K562 (cell line): ENCODE measurements around the gene NR1D1. TPM values are rescaled to one million over a fixed set of nuclear protein-coding genes. Genes with fewer than 3 reads are reported as not detected.

ENCODE experiments used
- CBFA2T3 ChIP-seq: fragments of 450-650 bp; IDR thresholded peaks from 2 replicates; pipeline ENCODE4 v1.6.1; 2017
- CBX3 ChIP-seq, 2 experiments: IDR thresholded peaks; 1 replicate in 1 of 2; 2 replicates in 1 of 2; pipeline ENCODE4 v1.6.1; 2012; ENCODE audit warnings: inconsistent platforms in 2 of 2, low read length in 2 of 2, borderline replicate concordance in 1 of 2, control low read depth in 1 of 2
- ERF ChIP-seq: fragments of 450-650 bp; formaldehyde crosslinking; IDR thresholded peaks from 2 replicates; pipeline ENCODE4 v1.4.0; 2020; ENCODE audit warnings: mild to moderate bottlenecking, mixed read lengths
- ESRRA ChIP-seq: fragments of 450-650 bp; IDR thresholded peaks from 2 replicates; pipeline ENCODE4 v1.6.1; 2014; ENCODE audit warnings: low read depth, mild to moderate bottlenecking, moderate library complexity, borderline replicate concordance
- MAZ ChIP-seq, 2 experiments: fragments of 450-650 bp in 1 of 2; sonication (generic) in 1 of 2; formaldehyde crosslinking; IDR thresholded peaks in 1 of 2; conservative IDR thresholded peaks in 1 of 2; 2 replicates each; pipeline versions ENCODE4 v1.4.0 to v1.5.0; 2020; ENCODE audit warnings: mild to moderate bottlenecking in 1 of 2, missing genetic modification reagents in 1 of 2
- NCOR1 ChIP-seq: fragments of 450-650 bp; IDR thresholded peaks from 2 replicates; pipeline ENCODE4 v1.6.1; 2016; ENCODE audit warnings: mild to moderate bottlenecking, moderate library complexity
- NR3C1 ChIP-seq: sonication (generic); formaldehyde crosslinking; IDR thresholded peaks from 2 replicates; pipeline ENCODE4 v1.8.1; 2022; ENCODE audit warnings: missing genetic modification reagents
- NUFIP1 ChIP-seq: fragments of 450-650 bp; IDR thresholded peaks from 2 replicates; pipeline ENCODE4 v1.6.1; 2018; ENCODE audit not compliant: partially characterized antibody
- TCF7L2 ChIP-seq: fragments of 150-350 bp; IDR thresholded peaks from 2 replicates; pipeline ENCODE4 v1.6.1; 2016; ENCODE audit warnings: low read depth, mild to moderate bottlenecking, low read length, moderate library complexity
- ZNF174 ChIP-seq: fragments of 250-450 bp; sonication (Bioruptor Pico); IDR thresholded peaks from 2 replicates; pipeline ENCODE4 v1.4.0; 2020; ENCODE audit warnings: mild to moderate bottlenecking
- ZNF184 ChIP-seq: sonication (generic); formaldehyde crosslinking; IDR thresholded peaks from 2 replicates; pipeline ENCODE4 v1.5.0; 2020; ENCODE audit warnings: missing genetic modification reagents
- ZNF408 ChIP-seq: fragments of 250-450 bp; sonication (Bioruptor Pico); IDR thresholded peaks from 2 replicates; pipeline ENCODE4 v1.4.0; 2020; ENCODE audit warnings: low read depth, mild to moderate bottlenecking, moderate library complexity
- ZNF507 ChIP-seq: conservative IDR thresholded peaks from 2 replicates; pipeline ENCODE4 v1.6.1; 2017; ENCODE audit warnings: missing genetic modification characterization, missing compliant biosample characterization
- ZNF785 ChIP-seq: fragments of 250-450 bp; sonication (Bioruptor Pico); IDR thresholded peaks from 2 replicates; pipeline ENCODE4 v1.4.0; 2020; ENCODE audit warnings: mild to moderate bottlenecking
- polyA plus RNA-seq, 8 experiments: library from polyadenylated mRNA; depleted of rRNA in 4 of 8; stranded (reverse) in 5 of 8; unstranded in 3 of 8; fragments of >200 nt; fragmentation: Nextera tagmentation in 2 of 8; fragmentation: Illumina TruSeq in 1 of 8; extraction: Ambion mirVana in 2 of 8; extraction: Trizol in 1 of 8; gene quantifications; 2 replicates each; pipeline versions ENCODE4 v1.2.1 to v1.2.3, GENCODE V29; 2011 to 2014; ENCODE audit warnings: inconsistent platforms in 1 of 8, missing spikeins in 1 of 8
- total RNA-seq, 7 experiments: library from RNA; depleted of rRNA in 6 of 7; stranded (reverse); fragments of >200 nt in 6 of 7; fragmentation: Illumina TruSeq in 2 of 7; extraction: Trizol in 2 of 7; gene quantifications; 2 replicates each; pipeline versions ENCODE4 v1.2.1 to v1.2.3, GENCODE V29; 2011 to 2021; ENCODE audit warnings: low replicate concordance in 1 of 7
- TF ChIP-seq, protein P1 (sequence below): fragments of 450-650 bp; formaldehyde crosslinking; IDR thresholded peaks from 2 replicates; pipeline ENCODE4 v1.4.0; 2022; ENCODE audit warnings: missing genetic modification characterization
- TF ChIP-seq, protein P2 (sequence below), 2 experiments: fragments of 150-350 bp in 1 of 2; IDR thresholded peaks; 2 replicates each; pipeline ENCODE4 v1.6.1; 2012 to 2016; ENCODE audit warnings: low read depth in 2 of 2, low read length in 2 of 2, mild to moderate bottlenecking in 1 of 2, moderate library complexity in 1 of 2
- TF ChIP-seq, protein P3 (sequence below): fragments of 450-650 bp; IDR thresholded peaks from 2 replicates; pipeline ENCODE4 v1.6.1; 2016; ENCODE audit warnings: low read depth, mild to moderate bottlenecking, moderate library complexity
- TF ChIP-seq, protein P4 (sequence below), 2 experiments: fragments of 450-650 bp; IDR thresholded peaks; 2 replicates each; pipeline ENCODE4 v1.6.1; 2016
- TF ChIP-seq, protein P5 (sequence below): fragments of 450-650 bp; formaldehyde crosslinking; IDR thresholded peaks from 2 replicates; pipeline ENCODE4 v1.4.0; 2020; ENCODE audit warnings: mild to moderate bottlenecking, mixed read lengths

The NR1D1 gene
- total and polyA plus RNA-seq, 9 of the 15 experiments (the other 6 are each of a cell fraction or from before 2014, with no cell fraction given): 0.25 to 7.7 (median 0.65) TPM

DNA sequence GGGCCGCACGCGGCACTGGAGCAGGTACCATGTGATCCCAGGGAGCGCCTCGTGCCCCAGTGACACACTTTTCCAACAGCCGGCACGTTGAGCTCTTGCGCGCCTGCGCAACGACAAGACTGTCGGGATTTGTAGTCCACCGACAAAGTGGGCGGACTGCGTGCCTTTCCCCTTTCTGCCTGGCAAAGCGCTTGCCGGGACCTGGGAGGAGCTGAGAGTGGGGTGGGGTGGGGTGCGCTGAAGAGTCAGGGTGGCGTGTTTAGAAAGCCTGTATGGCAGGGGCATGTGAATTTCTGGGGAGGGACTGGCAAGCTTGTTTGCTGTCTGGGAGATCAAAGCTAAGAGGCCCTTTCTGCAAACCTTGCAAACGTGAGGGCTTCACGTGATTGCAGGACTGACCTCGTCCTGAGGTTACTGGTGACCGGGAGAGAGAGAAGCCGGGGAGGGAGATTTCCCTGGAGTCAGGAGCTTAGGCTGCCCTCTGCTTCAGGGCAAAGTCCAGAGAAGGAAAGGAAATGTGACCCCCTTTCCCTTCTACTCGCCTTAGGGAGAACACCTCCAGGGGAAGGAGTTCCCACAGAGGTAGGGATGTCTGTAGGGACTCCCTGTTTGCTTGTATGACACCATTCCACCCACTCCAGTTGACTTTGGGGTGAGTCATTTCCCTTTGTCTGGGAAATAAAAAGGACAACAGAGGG lies 429 bp upstream of the NR1D1 start (continued):
- TF ChIP-seq, protein P1, sequence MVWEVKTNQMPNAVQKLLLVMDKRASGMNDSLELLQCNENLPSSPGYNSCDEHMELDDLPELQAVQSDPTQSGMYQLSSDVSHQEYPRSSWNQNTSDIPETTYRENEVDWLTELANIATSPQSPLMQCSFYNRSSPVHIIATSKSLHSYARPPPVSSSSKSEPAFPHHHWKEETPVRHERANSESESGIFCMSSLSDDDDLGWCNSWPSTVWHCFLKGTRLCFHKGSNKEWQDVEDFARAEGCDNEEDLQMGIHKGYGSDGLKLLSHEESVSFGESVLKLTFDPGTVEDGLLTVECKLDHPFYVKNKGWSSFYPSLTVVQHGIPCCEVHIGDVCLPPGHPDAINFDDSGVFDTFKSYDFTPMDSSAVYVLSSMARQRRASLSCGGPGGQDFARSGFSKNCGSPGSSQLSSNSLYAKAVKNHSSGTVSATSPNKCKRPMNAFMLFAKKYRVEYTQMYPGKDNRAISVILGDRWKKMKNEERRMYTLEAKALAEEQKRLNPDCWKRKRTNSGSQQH (CRISPR knock-in tag): no peak
- TF ChIP-seq ZNF507 (tag) (no peak), ZNF174 (no peak), ESRRA (peak; percentile 47), NCOR1 (no peak), MAZ (CRISPR knock-in tag; conservative IDR thresholded peaks at IDR 0.05 in 1 of 2, IDR thresholded peaks at IDR 0.05 in 1 of 2) (0 out of 4 replicates have a peak, but pooled peaks of 1 of the 2 experiments have one; percentile 41), ZNF408 (CRISPR knock-in tag) (no peak), ERF (CRISPR knock-in tag) (no peak), NR3C1 (CRISPR knock-in tag) (no peak), ZNF184 (CRISPR knock-in tag) (no peak), ZNF785 (CRISPR knock-in tag) (no peak), TCF7L2 (no peak), NUFIP1 (no peak), CBX3 (IDR thresholded peaks at IDR 0.05; ENCODE audit: borderline replicate concordance in 1 of 2, low read length in 2 of 2) (0 out of 3 replicates have a peak, but pooled peaks of 1 of the 2 experiments have one; percentile 69), CBFA2T3 (no peak)
- TF ChIP-seq, protein P2, sequence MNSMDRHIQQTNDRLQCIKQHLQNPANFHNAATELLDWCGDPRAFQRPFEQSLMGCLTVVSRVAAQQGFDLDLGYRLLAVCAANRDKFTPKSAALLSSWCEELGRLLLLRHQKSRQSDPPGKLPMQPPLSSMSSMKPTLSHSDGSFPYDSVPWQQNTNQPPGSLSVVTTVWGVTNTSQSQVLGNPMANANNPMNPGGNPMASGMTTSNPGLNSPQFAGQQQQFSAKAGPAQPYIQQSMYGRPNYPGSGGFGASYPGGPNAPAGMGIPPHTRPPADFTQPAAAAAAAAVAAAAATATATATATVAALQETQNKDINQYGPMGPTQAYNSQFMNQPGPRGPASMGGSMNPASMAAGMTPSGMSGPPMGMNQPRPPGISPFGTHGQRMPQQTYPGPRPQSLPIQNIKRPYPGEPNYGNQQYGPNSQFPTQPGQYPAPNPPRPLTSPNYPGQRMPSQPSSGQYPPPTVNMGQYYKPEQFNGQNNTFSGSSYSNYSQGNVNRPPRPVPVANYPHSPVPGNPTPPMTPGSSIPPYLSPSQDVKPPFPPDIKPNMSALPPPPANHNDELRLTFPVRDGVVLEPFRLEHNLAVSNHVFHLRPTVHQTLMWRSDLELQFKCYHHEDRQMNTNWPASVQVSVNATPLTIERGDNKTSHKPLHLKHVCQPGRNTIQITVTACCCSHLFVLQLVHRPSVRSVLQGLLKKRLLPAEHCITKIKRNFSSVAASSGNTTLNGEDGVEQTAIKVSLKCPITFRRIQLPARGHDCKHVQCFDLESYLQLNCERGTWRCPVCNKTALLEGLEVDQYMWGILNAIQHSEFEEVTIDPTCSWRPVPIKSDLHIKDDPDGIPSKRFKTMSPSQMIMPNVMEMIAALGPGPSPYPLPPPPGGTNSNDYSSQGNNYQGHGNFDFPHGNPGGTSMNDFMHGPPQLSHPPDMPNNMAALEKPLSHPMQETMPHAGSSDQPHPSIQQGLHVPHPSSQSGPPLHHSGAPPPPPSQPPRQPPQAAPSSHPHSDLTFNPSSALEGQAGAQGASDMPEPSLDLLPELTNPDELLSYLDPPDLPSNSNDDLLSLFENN (IDR thresholded peaks at IDR 0.05; ENCODE audit: low read depth in 2 of 2, low read length in 2 of 2): no peak
- TF ChIP-seq, protein P3, sequence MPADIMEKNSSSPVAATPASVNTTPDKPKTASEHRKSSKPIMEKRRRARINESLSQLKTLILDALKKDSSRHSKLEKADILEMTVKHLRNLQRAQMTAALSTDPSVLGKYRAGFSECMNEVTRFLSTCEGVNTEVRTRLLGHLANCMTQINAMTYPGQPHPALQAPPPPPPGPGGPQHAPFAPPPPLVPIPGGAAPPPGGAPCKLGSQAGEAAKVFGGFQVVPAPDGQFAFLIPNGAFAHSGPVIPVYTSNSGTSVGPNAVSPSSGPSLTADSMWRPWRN: 0 out of 2 replicates have a peak, but pooled peaks have one; percentile 31
- TF ChIP-seq, protein P4, sequence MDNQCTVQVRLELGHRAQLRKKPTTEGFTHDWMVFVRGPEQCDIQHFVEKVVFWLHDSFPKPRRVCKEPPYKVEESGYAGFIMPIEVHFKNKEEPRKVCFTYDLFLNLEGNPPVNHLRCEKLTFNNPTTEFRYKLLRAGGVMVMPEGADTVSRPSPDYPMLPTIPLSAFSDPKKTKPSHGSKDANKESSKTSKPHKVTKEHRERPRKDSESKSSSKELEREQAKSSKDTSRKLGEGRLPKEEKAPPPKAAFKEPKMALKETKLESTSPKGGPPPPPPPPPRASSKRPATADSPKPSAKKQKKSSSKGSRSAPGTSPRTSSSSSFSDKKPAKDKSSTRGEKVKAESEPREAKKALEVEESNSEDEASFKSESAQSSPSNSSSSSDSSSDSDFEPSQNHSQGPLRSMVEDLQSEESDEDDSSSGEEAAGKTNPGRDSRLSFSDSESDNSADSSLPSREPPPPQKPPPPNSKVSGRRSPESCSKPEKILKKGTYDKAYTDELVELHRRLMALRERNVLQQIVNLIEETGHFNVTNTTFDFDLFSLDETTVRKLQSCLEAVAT (IDR thresholded peaks at IDR 0.05): no peak
- TF ChIP-seq, protein P5, sequence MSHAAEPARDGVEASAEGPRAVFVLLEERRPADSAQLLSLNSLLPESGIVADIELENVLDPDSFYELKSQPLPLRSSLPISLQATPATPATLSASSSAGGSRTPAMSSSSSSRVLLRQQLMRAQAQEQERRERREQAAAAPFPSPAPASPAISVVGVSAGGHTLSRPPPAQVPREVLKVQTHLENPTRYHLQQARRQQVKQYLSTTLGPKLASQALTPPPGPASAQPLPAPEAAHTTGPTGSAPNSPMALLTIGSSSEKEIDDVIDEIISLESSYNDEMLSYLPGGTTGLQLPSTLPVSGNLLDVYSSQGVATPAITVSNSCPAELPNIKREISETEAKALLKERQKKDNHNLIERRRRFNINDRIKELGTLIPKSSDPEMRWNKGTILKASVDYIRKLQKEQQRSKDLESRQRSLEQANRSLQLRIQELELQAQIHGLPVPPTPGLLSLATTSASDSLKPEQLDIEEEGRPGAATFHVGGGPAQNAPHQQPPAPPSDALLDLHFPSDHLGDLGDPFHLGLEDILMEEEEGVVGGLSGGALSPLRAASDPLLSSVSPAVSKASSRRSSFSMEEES: peak; percentile 63
